ENCODE measurements around the gene DNASE1L2. TPM values are rescaled to one million over a fixed set of nuclear protein-coding genes. Genes with fewer than 3 reads are reported as not detected.
A peak's percentile ranks its signal among the peaks of the same experiment; 100 is the strongest.

DNASE1L2 gene
- polyA plus RNA-seq, 1 donor = 0.91 TPM

- WGBS (ENCODE audit: insufficient coverage, low lambda C conversion rate) = no CpG with 5 or more reads among the region's 11 CpGs
- H3K27me3 ChIP-seq (ENCODE audit: control insufficient read depth, insufficient read depth, low read length) = no peaks in the 10 kb centered on the region
- no peak for DNase-seq
- H3K27ac ChIP-seq (ENCODE audit: low read length) = no peak overlapping the region
- peaks cover 52% of the 10 kb centered on the region for H3K36me3 ChIP-seq (ENCODE audit: control insufficient read depth, insufficient read depth, low read length)
- no peak overlapping the region for H3K4me3 ChIP-seq (ENCODE audit: low read length)
- no peaks in the 10 kb centered on the region for H3K4me1 ChIP-seq (ENCODE audit: control insufficient read depth, insufficient read depth, low read length)
- no peaks in the 10 kb centered on the region for H3K9me3 ChIP-seq (ENCODE audit: control insufficient read depth, low read depth, low read length)
Measured at GRCh38 chr16:2243781-2244180, 7.5 kb downstream of the DNASE1L2 start.

GRCh38 chr16:2244301-2244700 is 8.1 kb downstream of the DNASE1L2 start:
- Histone ChIP-seq H3K36me3 (ENCODE audit: control insufficient read depth, insufficient read depth, low read length) (peaks cover 54% of the 10 kb centered on the region), H3K27ac (ENCODE audit: low read length) (no peak overlapping the region), H3K4me3 (ENCODE audit: low read length) (no peak overlapping the region), H3K27me3 (ENCODE audit: control insufficient read depth, insufficient read depth, low read length) (no peaks in the 10 kb centered on the region), H3K9me3 (ENCODE audit: control insufficient read depth, low read depth, low read length) (no peaks in the 10 kb centered on the region), H3K4me1 (ENCODE audit: control insufficient read depth, insufficient read depth, low read length) (no peaks in the 10 kb centered on the region)
- no CpG with 5 or more reads among the region's 17 CpGs for WGBS (ENCODE audit: insufficient coverage, low lambda C conversion rate)
- no peak for DNase-seq

- no peak overlapping the region for H3K27ac ChIP-seq (ENCODE audit: low read length)
- no peak overlapping the region for H3K4me3 ChIP-seq (ENCODE audit: low read length)
- H3K9me3 ChIP-seq (ENCODE audit: control insufficient read depth, low read depth, low read length) = no peaks in the 10 kb centered on the region
- H3K27me3 ChIP-seq (ENCODE audit: control insufficient read depth, insufficient read depth, low read length) = no peaks in the 10 kb centered on the region
- 100% methylated on average over 3 of the region's 30 CpGs for WGBS (ENCODE audit: insufficient coverage, low lambda C conversion rate)
- H3K4me1 ChIP-seq (ENCODE audit: control insufficient read depth, insufficient read depth, low read length) = no peaks in the 10 kb centered on the region
- H3K36me3 ChIP-seq (ENCODE audit: control insufficient read depth, insufficient read depth, low read length) = peaks cover 54% of the 10 kb centered on the region
- DNase-seq = no peak
Measured at GRCh38 chr16:2244926-2245795, 8.9 kb downstream of the DNASE1L2 start.

- DNase-seq = no peak
- no CpG with 5 or more reads among the region's 18 CpGs for WGBS (ENCODE audit: insufficient coverage, low lambda C conversion rate)
- Histone ChIP-seq H3K4me3 (ENCODE audit: low read length) (no peak overlapping the region), H3K9me3 (ENCODE audit: control insufficient read depth, low read depth, low read length) (no peaks in the 10 kb centered on the region), H3K27me3 (ENCODE audit: control insufficient read depth, insufficient read depth, low read length) (no peaks in the 10 kb centered on the region), H3K4me1 (ENCODE audit: control insufficient read depth, insufficient read depth, low read length) (no peaks in the 10 kb centered on the region), H3K36me3 (ENCODE audit: control insufficient read depth, insufficient read depth, low read length) (peaks cover 54% of the 10 kb centered on the region), H3K27ac (ENCODE audit: low read length) (no peak overlapping the region)
Measured at GRCh38 chr16:2246301-2246885, 10.1 kb downstream of the DNASE1L2 start.

GRCh38 chr16:2250652-2251295 is 14.5 kb downstream of the DNASE1L2 start:
- Histone ChIP-seq H3K4me1 (ENCODE audit: control insufficient read depth, insufficient read depth, low read length) (peaks cover 8% of the 10 kb centered on the region), H3K27me3 (ENCODE audit: control insufficient read depth, insufficient read depth, low read length) (no peaks in the 10 kb centered on the region), H3K9me3 (ENCODE audit: control insufficient read depth, low read depth, low read length) (no peaks in the 10 kb centered on the region), H3K36me3 (ENCODE audit: control insufficient read depth, insufficient read depth, low read length) (peaks cover 44% of the 10 kb centered on the region), H3K4me3 (ENCODE audit: low read length) (peak overlapping the region; percentile 68), H3K27ac (ENCODE audit: low read length) (peak overlapping the region; percentile 80)
- 16% methylated on average over 4 of the region's 35 CpGs for WGBS (ENCODE audit: insufficient coverage, low lambda C conversion rate)
- DNase-seq = no peak

- no peaks in the 10 kb centered on the region for H3K9me3 ChIP-seq (ENCODE audit: control insufficient read depth, low read depth, low read length)
- peak within 1 kb of the TSS; percentile 80 for H3K27ac ChIP-seq (ENCODE audit: low read length)
- H3K27me3 ChIP-seq (ENCODE audit: control insufficient read depth, insufficient read depth, low read length) = no peaks in the 10 kb centered on the region
- H3K4me1 ChIP-seq (ENCODE audit: control insufficient read depth, insufficient read depth, low read length) = peaks cover 8% of the 10 kb centered on the region
- peaks cover 44% of the 10 kb centered on the region for H3K36me3 ChIP-seq (ENCODE audit: control insufficient read depth, insufficient read depth, low read length)
- DNase-seq = peak; percentile 91 to 96
- peak within 1 kb of the TSS; percentile 68 for H3K4me3 ChIP-seq (ENCODE audit: low read length)
- WGBS (ENCODE audit: insufficient coverage, low lambda C conversion rate) = no CpG with 5 or more reads among the region's 88 CpGs
Measured at GRCh38 chr16:2251296-2252111, 15.3 kb downstream of the DNASE1L2 start, which contains the start of gene ECI1. Gene ECI1, minus strand, starts transcription at chr16:2251587. Its CDS starts 21 bp downstream, at chr16:2251566.

- Histone ChIP-seq H3K4me3 (ENCODE audit: low read length) (no peak overlapping the region), H3K9me3 (ENCODE audit: control insufficient read depth, low read depth, low read length) (no peaks in the 10 kb centered on the region), H3K27me3 (ENCODE audit: control insufficient read depth, insufficient read depth, low read length) (no peaks in the 10 kb centered on the region), H3K4me1 (ENCODE audit: control insufficient read depth, insufficient read depth, low read length) (peaks cover 8% of the 10 kb centered on the region), H3K36me3 (ENCODE audit: control insufficient read depth, insufficient read depth, low read length) (peaks cover 51% of the 10 kb centered on the region), H3K27ac (ENCODE audit: low read length) (no peak overlapping the region)
- WGBS (ENCODE audit: insufficient coverage, low lambda C conversion rate) = 100% methylated on average over 1 of the region's 7 CpGs
- no peak for DNase-seq
Measured at GRCh38 chr16:2252806-2253148, 16.5 kb downstream of the DNASE1L2 start.

GRCh38 chr16:2253293-2253692 is 17.0 kb downstream of the DNASE1L2 start:
- no peak for DNase-seq

GRCh38 chr16:2256531-2257140 is 20.4 kb downstream of the DNASE1L2 start:
- Histone ChIP-seq H3K27ac (ENCODE audit: low read length) (no peak overlapping the region), H3K27me3 (ENCODE audit: control insufficient read depth, insufficient read depth, low read length) (no peaks in the 10 kb centered on the region), H3K4me1 (ENCODE audit: control insufficient read depth, insufficient read depth, low read length) (peaks cover 7% of the 10 kb centered on the region), H3K4me3 (ENCODE audit: low read length) (no peak overlapping the region), H3K36me3 (ENCODE audit: control insufficient read depth, insufficient read depth, low read length) (peaks cover 75% of the 10 kb centered on the region), H3K9me3 (ENCODE audit: control insufficient read depth, low read depth, low read length) (no peaks in the 10 kb centered on the region)
- no peak for DNase-seq
- 93% methylated on average over 4 of the region's 12 CpGs for WGBS (ENCODE audit: insufficient coverage, low lambda C conversion rate)

More at GRCh38 chr16:2253293-2253692, 17.0 kb downstream of the DNASE1L2 start:
- Histone ChIP-seq H3K27me3 (ENCODE audit: control insufficient read depth, insufficient read depth, low read length) (no peaks in the 10 kb centered on the region), H3K4me1 (ENCODE audit: control insufficient read depth, insufficient read depth, low read length) (peaks cover 8% of the 10 kb centered on the region), H3K36me3 (ENCODE audit: control insufficient read depth, insufficient read depth, low read length) (peaks cover 55% of the 10 kb centered on the region), H3K9me3 (ENCODE audit: control insufficient read depth, low read depth, low read length) (no peaks in the 10 kb centered on the region), H3K4me3 (ENCODE audit: low read length) (no peak overlapping the region), H3K27ac (ENCODE audit: low read length) (no peak overlapping the region)
- WGBS (ENCODE audit: insufficient coverage, low lambda C conversion rate) = no CpG with 5 or more reads among the region's 11 CpGs

Measured in large intestine (tissue), 3 donors.